SK-N-SH (cell line): ENCODE measurements around the gene HOXB5. TPM values are rescaled to one million over a fixed set of nuclear protein-coding genes. Genes with fewer than 3 reads are reported as not detected.

ENCODE experiments used
- CTCF ChIA-PET: fragments of 300-600, 350-600 bp; formaldehyde crosslinking; extraction: SDS; loops from one replicate; lab custom pipeline; 2021; lab: Yijun Ruan, JAX
- POLR2A ChIA-PET: fragments of 350-600 bp; sonication (Branson Sonifier 250); formaldehyde crosslinking; extraction: SDS; loops from one replicate; lab custom pipeline; 2020; ENCODE audit warnings: antibody characterized with exemption, inconsistent platforms; lab: Yijun Ruan, JAX
- DNase-seq: peaks from one replicate; pipeline ENCODE4 v3.0.0; 2012
- H2AFZ ChIP-seq: fragments of 200-600 bp; sonication (generic); 2 replicates; pipeline ENCODE4 v1.8.1; 2016; ENCODE audit warnings: antibody characterized with exemption, mild to moderate bottlenecking, low read depth
- H3F3A ChIP-seq: fragments of 200-600 bp; sonication (generic); replicated peaks from 2 replicates; pipeline ENCODE3; 2016; ENCODE audit warnings: antibody characterized with exemption, mild to moderate bottlenecking; ENCODE audit not compliant: insufficient read depth
- H3K27ac ChIP-seq, 2 experiments: fragments of 200-500 bp in 1 of 2; fragments of 200-600 bp in 1 of 2; sonication (Bioruptor generic) in 1 of 2; sonication (generic), shearing (Covaris generic) in 1 of 2; 2 replicates each; pipeline versions ENCODE4 v1.5.1 to v1.6.1; 2014 to 2016; ENCODE audit warnings: low read depth in 2 of 2, inconsistent platforms in 1 of 2, low read length in 1 of 2, mild to moderate bottlenecking in 1 of 2, mixed read lengths in 1 of 2
- H3K27me3 ChIP-seq: fragments of 200-600 bp; sonication (generic), shearing (Covaris generic); 2 replicates; pipeline ENCODE4 v1.6.1; 2016; ENCODE audit warnings: mixed run types; ENCODE audit not compliant: insufficient read depth
- H3K36me3 ChIP-seq, 2 experiments: fragments of 200-500 bp in 1 of 2; fragments of 200-600 bp in 1 of 2; sonication (Bioruptor generic) in 1 of 2; sonication (generic) in 1 of 2; replicated peaks in 1 of 2; 2 replicates each; pipeline versions ENCODE3 to v1.5.1; 2014 to 2016; ENCODE audit warnings: low read length in 1 of 2, mild to moderate bottlenecking in 1 of 2; ENCODE audit not compliant: insufficient read depth in 2 of 2, control insufficient read depth in 1 of 2
- H3K4me1 ChIP-seq, 2 experiments: fragments of 200-500 bp in 1 of 2; fragments of 200-600 bp in 1 of 2; sonication (Bioruptor generic) in 1 of 2; sonication (generic), shearing (Covaris generic) in 1 of 2; 2 replicates each; pipeline versions ENCODE4 v1.5.1 to v1.6.1; 2014 to 2016; ENCODE audit warnings: low read depth in 1 of 2, low read length in 1 of 2, mixed run types in 1 of 2; ENCODE audit not compliant: insufficient read depth in 2 of 2, control insufficient read depth in 1 of 2
- H3K4me2 ChIP-seq: fragments of 200-600 bp; sonication (generic), shearing (Covaris generic); 2 replicates; pipeline ENCODE4 v1.6.1; 2017; ENCODE audit warnings: mixed run types
- H3K4me3 ChIP-seq, 2 experiments: fragments of 200-500 bp in 1 of 2; fragments of 200-600 bp in 1 of 2; sonication (Bioruptor generic) in 1 of 2; sonication (generic), shearing (Covaris generic) in 1 of 2; 2 replicates each; pipeline versions ENCODE4 v1.5.1 to v1.8.1; 2014 to 2016; ENCODE audit warnings: low read depth in 2 of 2, inconsistent platforms in 1 of 2, low read length in 1 of 2, mild to moderate bottlenecking in 1 of 2, mixed read lengths in 1 of 2, moderate library complexity in 1 of 2
- H3K79me2 ChIP-seq: fragments of 200-600 bp; sonication (generic); 2 replicates; pipeline ENCODE4 v1.8.1; 2017; ENCODE audit warnings: mild to moderate bottlenecking; ENCODE audit not compliant: insufficient read depth
- H3K9ac ChIP-seq: fragments of 200-600 bp; sonication (generic); 2 replicates; pipeline ENCODE4 v1.6.1; 2017; ENCODE audit warnings: mixed run types
- H3K9me2 ChIP-seq: fragments of 200-600 bp; sonication (generic); 2 replicates; pipeline ENCODE4 v1.6.1; 2017; ENCODE audit warnings: mixed run types
- H3K9me3 ChIP-seq: fragments of 200-600 bp; sonication (generic); 2 replicates; pipeline ENCODE4 v1.6.1; 2017; ENCODE audit warnings: mixed run types, mild to moderate bottlenecking, moderate library complexity
- H4K20me1 ChIP-seq: fragments of 200-600 bp; sonication (generic); 2 replicates; pipeline ENCODE4 v1.6.1; 2017; ENCODE audit warnings: mild to moderate bottlenecking, mixed run types; ENCODE audit not compliant: insufficient read depth
- ELF1 ChIP-seq: IDR thresholded peaks from 2 replicates; pipeline ENCODE4 v1.4.0; 2012
- EZH2phosphoT487 ChIP-seq: fragments of 200-600 bp; sonication (generic); IDR thresholded peaks from 2 replicates; pipeline ENCODE4 v1.6.1; 2017; ENCODE audit warnings: low read depth, mixed run types, mild to moderate bottlenecking, antibody characterized with exemption, moderate library complexity, borderline replicate concordance
- GABPA ChIP-seq: IDR thresholded peaks from 2 replicates; pipeline ENCODE4 v1.4.0; 2012; ENCODE audit warnings: low read depth, mild to moderate bottlenecking
- GATA2 ChIP-seq: sonication (generic); formaldehyde crosslinking; IDR thresholded peaks from 2 replicates; pipeline ENCODE4 v1.5.0; 2020; ENCODE audit warnings: mild to moderate bottlenecking, missing genetic modification reagents
- JUND ChIP-seq: IDR thresholded peaks from 2 replicates; pipeline ENCODE4 v1.4.0; 2012
- MXI1 ChIP-seq: IDR thresholded peaks from 2 replicates; pipeline ENCODE4 v1.6.1; 2012; ENCODE audit warnings: mild to moderate bottlenecking, low read depth, low read length, improper control_type of control experiment
- NFIC ChIP-seq: IDR thresholded peaks from 2 replicates; pipeline ENCODE4 v1.4.0; 2012; ENCODE audit warnings: borderline replicate concordance
- NRF1 ChIP-seq: IDR thresholded peaks from 2 replicates; pipeline ENCODE4 v1.6.1; 2012; ENCODE audit warnings: low read depth, mild to moderate bottlenecking, low read length
- RAD21 ChIP-seq: IDR thresholded peaks from 2 replicates; pipeline ENCODE4 v1.6.1; 2012; ENCODE audit warnings: mild to moderate bottlenecking, low read length
- RFX5 ChIP-seq: IDR thresholded peaks from 2 replicates; pipeline ENCODE4 v1.6.1; 2012; ENCODE audit warnings: mild to moderate bottlenecking, improper control_type of control experiment, low read length
- RXRA ChIP-seq: IDR thresholded peaks from 2 replicates; pipeline ENCODE4 v1.4.0; 2012; ENCODE audit warnings: low read depth, mild to moderate bottlenecking, borderline replicate concordance
- SIN3A ChIP-seq: IDR thresholded peaks from 2 replicates; pipeline ENCODE4 v1.6.1; 2012; ENCODE audit warnings: low read depth, mild to moderate bottlenecking, low read length, moderate library complexity, borderline replicate concordance
- SMC3 ChIP-seq: IDR thresholded peaks from 2 replicates; pipeline ENCODE4 v1.6.1; 2012; ENCODE audit warnings: low read depth, low read length, improper control_type of control experiment
- TAF1 ChIP-seq: IDR thresholded peaks from 2 replicates; pipeline ENCODE4 v1.6.1; 2012; ENCODE audit warnings: low read depth, mild to moderate bottlenecking, low read length, moderate library complexity, borderline replicate concordance
- TEAD4 ChIP-seq: IDR thresholded peaks from 2 replicates; pipeline ENCODE4 v1.4.0; 2012; ENCODE audit warnings: mild to moderate bottlenecking, borderline replicate concordance; ENCODE audit not compliant: insufficient read depth
- USF1 ChIP-seq: IDR thresholded peaks from 2 replicates; pipeline ENCODE4 v1.4.0; 2012; ENCODE audit warnings: low read depth, borderline replicate concordance
- WGBS: methylation state at CpG from one replicate; pipeline ENCODE4 v1.1.6; 2017; ENCODE audit warnings: low lambda C conversion rate; 5-methylcytosine and 5-hydroxymethylcytosine counted together
- polyA plus RNA-seq, 3 experiments: library from polyadenylated mRNA; depleted of rRNA; stranded (reverse); fragments of >200 nt; gene quantifications; 2 replicates each; pipeline ENCODE4 v1.2.3, GENCODE V29; 2012
- TF ChIP-seq, protein P1 (sequence below): IDR thresholded peaks from 2 replicates; pipeline ENCODE4; 2012
- TF ChIP-seq, protein P2 (sequence below): IDR thresholded peaks from 2 replicates; pipeline ENCODE4 v1.6.1; 2012; ENCODE audit warnings: mild to moderate bottlenecking, low read depth, low read length, moderate library complexity
- TF ChIP-seq, protein P3 (sequence below): fragments of 150-350 bp; IDR thresholded peaks from 2 replicates; pipeline ENCODE4 v1.6.1; 2017; ENCODE audit warnings: antibody characterized with exemption, low read length, low read depth, borderline replicate concordance

Gene HOXB5
- polyA plus RNA-seq, 1 of the 3 experiments (the other 2 are of a cell fraction), result not detected

GRCh38 chr17:48553826-48554225 lies 39.8 kb downstream of the HOXB5 start:
- Histone ChIP-seq H3K36me3 (no peaks in the 10 kb centered on the region), H3K9ac (no peak overlapping the region), H3K9me2 (no peaks in the 10 kb centered on the region), H4K20me1 (peaks cover 2% of the 10 kb centered on the region; the same call in 1 of the 2 replicates), H3K4me2 (no peak overlapping the region), H3K27ac (no peak overlapping the region), H2AFZ (no peak overlapping the region), H3K79me2 (no peaks in the 10 kb centered on the region), H3K9me3 (no peaks in the 10 kb centered on the region), H3F3A (peaks cover 4% of the 10 kb centered on the region), H3K4me1 (no peaks in the 10 kb centered on the region), H3K27me3 (peaks cover 94% of the 10 kb centered on the region), H3K4me3 (no peak overlapping the region)
- CTCF ChIA-PET, result interaction anchor here (0.7 to 2.0 kb wide), 2 partner anchors 39 to 59 kb away, joined by 3 to 10 read pairs; no protein-coding TSS in a partner anchor
- POLR2A ChIA-PET, result no interaction called here
- TF ChIP-seq USF1, result no peak
- no peak for TF ChIP-seq NRF1
- TF ChIP-seq ELF1, result no peak
- no peak for TF ChIP-seq GATA2 (CRISPR knock-in tag)
- TF ChIP-seq, protein P1, sequence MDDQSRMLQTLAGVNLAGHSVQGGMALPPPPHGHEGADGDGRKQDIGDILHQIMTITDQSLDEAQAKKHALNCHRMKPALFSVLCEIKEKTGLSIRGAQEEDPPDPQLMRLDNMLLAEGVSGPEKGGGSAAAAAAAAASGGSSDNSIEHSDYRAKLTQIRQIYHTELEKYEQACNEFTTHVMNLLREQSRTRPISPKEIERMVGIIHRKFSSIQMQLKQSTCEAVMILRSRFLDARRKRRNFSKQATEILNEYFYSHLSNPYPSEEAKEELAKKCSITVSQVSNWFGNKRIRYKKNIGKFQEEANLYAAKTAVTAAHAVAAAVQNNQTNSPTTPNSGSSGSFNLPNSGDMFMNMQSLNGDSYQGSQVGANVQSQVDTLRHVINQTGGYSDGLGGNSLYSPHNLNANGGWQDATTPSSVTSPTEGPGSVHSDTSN, result no peak
- no peak for TF ChIP-seq TEAD4
- no peak for TF ChIP-seq RXRA
- DNase-seq, result no peak
- 14% methylated on average over 1 of the region's 1 CpG for WGBS

DNA sequence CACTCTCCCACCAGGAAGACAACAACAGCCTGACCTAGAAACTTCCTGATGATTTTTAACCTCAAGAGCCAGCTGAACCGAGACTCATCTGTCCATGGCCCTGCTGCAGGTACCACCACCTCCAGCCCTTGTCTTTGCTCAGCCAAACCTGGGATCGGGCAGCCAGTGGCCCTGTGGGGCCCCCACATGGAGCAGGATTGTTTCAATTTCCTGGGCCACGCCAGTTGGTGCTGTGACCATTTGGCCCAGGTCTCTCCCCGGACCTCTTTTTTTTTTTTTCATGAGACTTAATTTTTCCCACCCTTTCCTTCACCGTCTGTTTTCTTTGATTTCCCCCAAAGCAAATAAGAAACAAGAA lies 40.4 kb downstream of the HOXB5 start:
- Histone ChIP-seq H2AFZ (no peak overlapping the region), H3K4me3 (no peak overlapping the region), H3K27me3 (peaks cover 94% of the 10 kb centered on the region), H3K27ac (no peak overlapping the region), H3K4me2 (no peak overlapping the region), H3F3A (peaks cover 4% of the 10 kb centered on the region), H4K20me1 (peaks cover 2% of the 10 kb centered on the region; the same call in 1 of the 2 replicates), H3K9me2 (no peaks in the 10 kb centered on the region), H3K9me3 (no peaks in the 10 kb centered on the region), H3K4me1 (no peaks in the 10 kb centered on the region), H3K9ac (no peak overlapping the region)
- POLR2A ChIA-PET, result no interaction called here
- 13% methylated on average over 5 of the region's 5 CpGs for WGBS
- TF ChIP-seq SIN3A (no peak), EZH2phosphoT487 (no peak), SMC3 (no peak), GABPA (no peak), MXI1 (no peak), RFX5 (no peak), RAD21 (no peak), GATA2 (CRISPR knock-in tag) (no peak), NFIC (no peak), JUND (no peak), NRF1 (no peak), TAF1 (no peak)
- TF ChIP-seq, protein P2, sequence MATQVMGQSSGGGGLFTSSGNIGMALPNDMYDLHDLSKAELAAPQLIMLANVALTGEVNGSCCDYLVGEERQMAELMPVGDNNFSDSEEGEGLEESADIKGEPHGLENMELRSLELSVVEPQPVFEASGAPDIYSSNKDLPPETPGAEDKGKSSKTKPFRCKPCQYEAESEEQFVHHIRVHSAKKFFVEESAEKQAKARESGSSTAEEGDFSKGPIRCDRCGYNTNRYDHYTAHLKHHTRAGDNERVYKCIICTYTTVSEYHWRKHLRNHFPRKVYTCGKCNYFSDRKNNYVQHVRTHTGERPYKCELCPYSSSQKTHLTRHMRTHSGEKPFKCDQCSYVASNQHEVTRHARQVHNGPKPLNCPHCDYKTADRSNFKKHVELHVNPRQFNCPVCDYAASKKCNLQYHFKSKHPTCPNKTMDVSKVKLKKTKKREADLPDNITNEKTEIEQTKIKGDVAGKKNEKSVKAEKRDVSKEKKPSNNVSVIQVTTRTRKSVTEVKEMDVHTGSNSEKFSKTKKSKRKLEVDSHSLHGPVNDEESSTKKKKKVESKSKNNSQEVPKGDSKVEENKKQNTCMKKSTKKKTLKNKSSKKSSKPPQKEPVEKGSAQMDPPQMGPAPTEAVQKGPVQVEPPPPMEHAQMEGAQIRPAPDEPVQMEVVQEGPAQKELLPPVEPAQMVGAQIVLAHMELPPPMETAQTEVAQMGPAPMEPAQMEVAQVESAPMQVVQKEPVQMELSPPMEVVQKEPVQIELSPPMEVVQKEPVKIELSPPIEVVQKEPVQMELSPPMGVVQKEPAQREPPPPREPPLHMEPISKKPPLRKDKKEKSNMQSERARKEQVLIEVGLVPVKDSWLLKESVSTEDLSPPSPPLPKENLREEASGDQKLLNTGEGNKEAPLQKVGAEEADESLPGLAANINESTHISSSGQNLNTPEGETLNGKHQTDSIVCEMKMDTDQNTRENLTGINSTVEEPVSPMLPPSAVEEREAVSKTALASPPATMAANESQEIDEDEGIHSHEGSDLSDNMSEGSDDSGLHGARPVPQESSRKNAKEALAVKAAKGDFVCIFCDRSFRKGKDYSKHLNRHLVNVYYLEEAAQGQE, result no peak
- TF ChIP-seq, protein P3, sequence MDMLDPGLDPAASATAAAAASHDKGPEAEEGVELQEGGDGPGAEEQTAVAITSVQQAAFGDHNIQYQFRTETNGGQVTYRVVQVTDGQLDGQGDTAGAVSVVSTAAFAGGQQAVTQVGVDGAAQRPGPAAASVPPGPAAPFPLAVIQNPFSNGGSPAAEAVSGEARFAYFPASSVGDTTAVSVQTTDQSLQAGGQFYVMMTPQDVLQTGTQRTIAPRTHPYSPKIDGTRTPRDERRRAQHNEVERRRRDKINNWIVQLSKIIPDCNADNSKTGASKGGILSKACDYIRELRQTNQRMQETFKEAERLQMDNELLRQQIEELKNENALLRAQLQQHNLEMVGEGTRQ, result no peak
- TF ChIP-seq, protein P1, result no peak
- TF ChIP-seq, all 33 proteins: peak for 0
- Histone ChIP-seq H3K79me2 (no peaks in the 10 kb centered on the region), H3K36me3 (no peaks in the 10 kb centered on the region)
- DNase-seq, result no peak
- CTCF ChIA-PET, result no interaction called here
